PC-9 (cell line): ENCODE measurements around the gene ZNF490. TPM values are rescaled to one million over a fixed set of nuclear protein-coding genes. Genes with fewer than 3 reads are reported as not detected.
"Not testable (repeated sequence)": the region's sequence is repeated elsewhere in the genome, so short reads cannot be mapped to it uniquely, and the experiment has no call there.

Experiments
- BruUV-seq: library from RNA; stranded (reverse); fragments of 400-500 nt; replicated peaks from 2 replicates; lab custom pipeline; 2021; lab: Mats Ljungman, UMichigan
- CTCF ChIA-PET: fragments of 300-600 bp; sonication (Branson Sonifier 250); formaldehyde crosslinking; loops from one replicate; lab custom pipeline; 2022; ENCODE audit warnings: antibody characterized with exemption; lab: Charles Lee
- POLR2A ChIA-PET: fragments of 300-600 bp; sonication (Branson Sonifier 250); formaldehyde crosslinking; loops from one replicate; lab custom pipeline; 2022; ENCODE audit warnings: antibody characterized with exemption; ENCODE audit not compliant: unreplicated experiment; lab: Charles Lee
- DNase-seq, 2 experiments: peaks; one replicate each; pipeline versions ENCODE4 v3.0.0 to v3.0.0-alpha.2; 2015 to 2022; ENCODE audit warnings: mixed read lengths in 1 of 2
- H2AFZ ChIP-seq: fragments of 200-600 bp; sonication (generic); 2 replicates; pipeline ENCODE4 v1.8.1; 2017; ENCODE audit warnings: antibody characterized with exemption
- H3F3A ChIP-seq: fragments of 200-600 bp; sonication (generic); 2 replicates; pipeline ENCODE4 v1.8.1; 2017; ENCODE audit warnings: antibody characterized with exemption, mild to moderate bottlenecking, low read depth; ENCODE audit not compliant: insufficient read depth
- H3K27ac ChIP-seq: fragments of 200-600 bp; sonication (generic); 2 replicates; pipeline ENCODE4 v1.6.1; 2016; ENCODE audit warnings: mixed run types
- H3K27me3 ChIP-seq: fragments of 200-600 bp; sonication (generic); 2 replicates; pipeline ENCODE4 v1.6.1; 2016; ENCODE audit warnings: low read depth, mixed run types; ENCODE audit not compliant: insufficient read depth
- H3K36me3 ChIP-seq: fragments of 200-600 bp; sonication (generic); 2 replicates; pipeline ENCODE4 v1.6.1; 2016; ENCODE audit warnings: low read depth, mixed run types
- H3K4me1 ChIP-seq: fragments of 200-600 bp; sonication (generic); replicated peaks from 2 replicates; pipeline ENCODE4 v1.6.1; 2016; ENCODE audit warnings: mixed run types; ENCODE audit not compliant: insufficient read depth
- H3K4me2 ChIP-seq: fragments of 200-600 bp; sonication (generic); 2 replicates; pipeline ENCODE4 v1.6.1; 2017; ENCODE audit warnings: mixed run types
- H3K4me3 ChIP-seq: fragments of 200-600 bp; sonication (generic); 2 replicates; pipeline ENCODE4 v1.6.1; 2016; ENCODE audit warnings: mixed run types
- H3K79me2 ChIP-seq: fragments of 200-600 bp; sonication (generic); 2 replicates; pipeline ENCODE4 v1.6.1; 2017; ENCODE audit warnings: low read depth, mixed run types
- H3K9me2 ChIP-seq: fragments of 200-600 bp; sonication (generic); 2 replicates; pipeline ENCODE4 v1.8.1; 2017; ENCODE audit warnings: mild to moderate bottlenecking; ENCODE audit not compliant: insufficient read depth
- H3K9me3 ChIP-seq: fragments of 200-600 bp; sonication (generic); 2 replicates; pipeline ENCODE4 v1.8.1; 2016; ENCODE audit warnings: low read depth; ENCODE audit not compliant: insufficient read depth
- H4K20me1 ChIP-seq: fragments of 200-600 bp; sonication (generic); 2 replicates; pipeline ENCODE4 v1.8.1; 2017; ENCODE audit not compliant: insufficient read depth
- CTCF ChIP-seq: fragments of 200-600 bp; sonication (generic); conservative IDR thresholded peaks from 2 replicates; pipeline ENCODE4 v1.6.1; 2017; ENCODE audit warnings: mixed run types, antibody characterized with exemption, mild to moderate bottlenecking, moderate library complexity
- EZH2 ChIP-seq: fragments of 200-600 bp; sonication (generic); IDR thresholded peaks from 2 replicates; pipeline ENCODE4 v1.8.0; 2017; ENCODE audit warnings: antibody characterized with exemption, low read depth
- intact Hi-C: fragments of 100-400 bp; cut with micrococcal nuclease; formaldehyde crosslinking; loops from one replicate; pipeline ENCODE4 v1.10.0; 2022; ENCODE audit not compliant: unreplicated experiment
- total RNA-seq: library from RNA; stranded (reverse); gene quantifications from 2 replicates; pipeline ENCODE4 v1.2.3, GENCODE V29; 2021

ZNF490 gene
- total RNA-seq, 1 experiment from 2014 or later: 8.9 TPM

- intact Hi-C loops: no loop called here
- no peaks in the 10 kb centered on the region for H3K27me3 ChIP-seq
- no peak overlapping the region for H3K27ac ChIP-seq
- H3K79me2 ChIP-seq: peaks cover 40% of the 10 kb centered on the region
- CTCF ChIA-PET: no interaction called here
- H2AFZ ChIP-seq: no peak overlapping the region
- H3K9me3 ChIP-seq: peaks cover 68% of the 10 kb centered on the region
- no peak overlapping the region for H3K4me3 ChIP-seq
- peaks cover 88% of the 10 kb centered on the region for H3K36me3 ChIP-seq
- no peaks in the 10 kb centered on the region for H3K9me2 ChIP-seq
- H3K4me1 ChIP-seq: no peaks in the 10 kb centered on the region
- no peak overlapping the region for H3K4me2 ChIP-seq
- no peaks in the 10 kb centered on the region for H4K20me1 ChIP-seq
- no peak for DNase-seq
- no TSS peak for BruUV-seq
- H3F3A ChIP-seq: peaks cover 25% of the 10 kb centered on the region
- POLR2A ChIA-PET: no interaction called here
- TF ChIP-seq EZH2 (no peak), CTCF (no peak)
These were observed 12.9 kb upstream of the ZNF490 start for GRCh38 chr19:12623361-12624031.

DNA sequence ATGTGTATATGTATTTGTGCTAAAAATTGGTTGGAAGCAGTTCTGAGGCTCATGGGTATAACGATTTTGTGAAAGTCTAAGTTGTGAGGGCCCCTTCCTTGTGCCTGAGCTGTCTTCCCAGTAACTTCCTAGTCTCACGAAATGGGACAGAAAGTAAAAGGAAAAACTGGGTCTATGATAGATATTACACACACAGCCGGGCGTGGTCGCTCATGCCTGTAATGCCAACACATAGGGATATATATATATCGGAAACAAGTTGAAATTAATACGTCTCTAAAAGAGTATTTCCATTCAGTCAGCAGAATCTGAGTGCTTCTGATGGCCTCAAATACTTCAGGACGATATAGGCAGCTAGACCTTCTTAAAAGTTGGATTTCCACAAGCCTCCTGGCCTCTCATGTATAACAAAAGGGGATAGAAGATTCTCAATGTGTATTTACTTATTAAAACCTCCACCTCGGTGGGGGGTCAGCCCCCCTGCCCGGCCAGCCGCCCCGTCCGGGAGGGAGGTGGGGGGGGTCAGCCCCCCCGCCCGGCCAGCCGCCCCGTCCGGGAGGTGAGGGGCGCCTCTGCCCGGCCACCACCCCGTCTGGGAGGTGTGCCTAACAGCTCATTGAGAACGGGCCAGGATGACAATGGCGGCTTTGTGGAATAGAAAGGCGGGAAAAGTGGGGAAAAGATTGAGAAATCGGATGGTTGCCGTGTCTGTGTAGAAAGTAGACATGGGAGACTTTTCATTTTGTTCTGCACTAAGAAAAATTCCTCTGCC, 10.8 kb upstream of the ZNF490 start:
- CTCF ChIA-PET, H3F3A ChIP-seq, BruUV-seq, H3K27ac ChIP-seq, H3K9me2 ChIP-seq, H3K4me2 ChIP-seq, H4K20me1 ChIP-seq, intact Hi-C loops, H3K27me3 ChIP-seq, H3K4me1 ChIP-seq, H3K4me3 ChIP-seq, DNase-seq, H2AFZ ChIP-seq: not testable (repeated sequence)
- peaks cover 61% of the 10 kb centered on the region for H3K79me2 ChIP-seq
- H3K9me3 ChIP-seq: peaks cover 57% of the 10 kb centered on the region
- POLR2A ChIA-PET: interaction anchor here (0.7 kb wide), 1 partner anchor 237 kb away, joined by 37 read pairs; no protein-coding TSS in a partner anchor
- peaks cover 88% of the 10 kb centered on the region for H3K36me3 ChIP-seq

DNA sequence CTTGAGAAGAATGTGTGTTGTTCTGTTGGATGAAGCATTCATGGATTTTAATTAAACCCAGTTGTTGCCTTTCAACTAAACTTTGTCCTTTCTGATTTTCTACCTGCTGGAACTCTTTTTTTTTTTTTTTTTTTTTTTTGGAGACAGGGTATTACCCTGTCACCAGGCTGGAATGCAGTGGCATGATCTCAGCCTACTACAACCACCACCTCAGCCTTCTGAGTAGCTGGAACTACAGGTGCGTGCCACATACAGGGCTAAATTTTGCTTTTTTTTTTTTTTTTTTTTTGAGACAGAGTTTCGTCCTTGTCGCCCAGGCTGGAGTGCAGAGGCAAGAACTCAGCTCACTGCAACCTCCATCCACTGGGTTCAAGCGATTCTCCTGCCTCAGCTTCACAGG, 7.0 kb upstream of the ZNF490 start:
- Histone ChIP-seq H2AFZ (no peak overlapping the region), H3K36me3 (peaks cover 84% of the 10 kb centered on the region), H4K20me1 (peaks cover 5% of the 10 kb centered on the region; the same call in 1 of the 2 replicates), H3K4me3 (no peak overlapping the region), H3K27me3 (no peaks in the 10 kb centered on the region), H3K9me2 (no peaks in the 10 kb centered on the region), H3K4me1 (no peaks in the 10 kb centered on the region), H3F3A (peaks cover 7% of the 10 kb centered on the region), H3K79me2 (peaks cover 90% of the 10 kb centered on the region), H3K27ac (no peak overlapping the region), H3K9me3 (peaks cover 26% of the 10 kb centered on the region), H3K4me2 (no peak overlapping the region)
- ChIA-PET CTCF (no interaction called here), POLR2A (no interaction called here)
- BruUV-seq: no TSS peak
- DNase-seq: no peak
- TF ChIP-seq EZH2 (no peak), CTCF (no peak)
- intact Hi-C loops: no loop called here
